HG03039 (cell line): ENCODE results near the gene DNAJC11.
"Not testable (repeated sequence)": the region's sequence is repeated elsewhere in the genome, so short reads cannot be mapped to it uniquely, and the experiment has no call there.

Source experiments
- ATAC-seq: cut with Tn5 transposase; IDR thresholded peaks from one replicate; pipeline ENCODE4 v1.9.1; 2021; ENCODE audit warnings: mild to moderate bottlenecking, moderate library complexity; ENCODE audit not compliant: unreplicated experiment

Gene DNAJC11

DNA sequence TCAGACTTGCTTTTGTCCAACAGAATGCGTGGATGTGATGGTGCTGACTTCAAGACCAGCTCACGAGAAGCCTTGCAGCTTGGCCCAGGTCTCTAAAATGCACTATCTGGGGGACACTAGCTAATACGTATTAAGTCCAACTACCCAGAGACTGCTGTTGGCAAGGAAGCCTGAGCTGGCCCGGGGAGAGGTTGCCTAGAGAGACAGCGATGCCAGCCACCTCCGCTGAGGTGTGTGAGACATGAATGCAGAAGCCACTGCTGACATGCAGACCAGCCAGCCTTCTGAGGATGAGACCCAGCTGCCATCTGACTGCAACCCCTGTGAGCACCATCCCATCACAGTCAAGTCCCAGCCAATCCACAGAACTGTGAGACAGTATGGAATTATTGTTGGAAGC is 44.5 kb downstream of the DNAJC11 start:
- ATAC-seq = no peak

DNA sequence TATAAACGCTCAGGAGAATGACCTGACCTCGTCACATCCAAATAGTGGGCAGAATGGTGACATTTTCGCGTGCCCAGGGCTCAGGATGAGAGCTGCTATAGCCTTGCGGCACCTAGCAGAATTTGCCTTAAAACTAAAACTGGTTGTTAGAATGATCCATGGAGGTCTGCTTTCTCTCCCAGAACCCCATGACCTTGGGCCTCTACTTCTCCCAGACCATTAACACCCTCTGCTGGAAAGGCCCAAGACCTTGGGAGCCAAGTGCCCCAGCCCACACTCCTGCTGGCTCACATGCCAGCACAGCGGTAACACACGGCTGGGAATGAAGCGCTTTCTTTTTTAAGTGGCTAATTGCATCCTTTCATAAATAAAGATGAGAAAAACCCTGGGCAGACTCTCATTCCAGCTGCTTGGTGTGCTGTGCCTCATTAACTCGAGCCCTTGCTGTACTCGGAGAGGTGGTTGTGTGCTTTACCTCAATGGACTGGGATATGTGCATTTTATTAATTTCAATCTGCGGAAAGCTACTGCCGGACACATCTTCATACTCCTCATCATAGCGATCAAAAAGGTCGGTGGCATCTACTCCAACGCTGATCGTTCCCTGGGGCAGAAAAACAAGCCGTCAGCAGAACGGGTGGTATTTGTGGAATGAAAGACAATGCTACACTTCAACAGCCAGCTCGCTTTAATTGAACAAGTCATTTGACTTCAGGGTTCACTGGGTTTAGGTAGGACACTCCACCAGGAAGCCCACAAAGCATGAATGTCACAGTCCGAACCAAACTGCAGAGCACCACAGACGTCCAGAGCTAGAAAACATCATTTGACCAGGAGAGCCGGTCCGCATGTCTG is 48.0 kb downstream of the DNAJC11 start:
- ATAC-seq = no peak

DNA sequence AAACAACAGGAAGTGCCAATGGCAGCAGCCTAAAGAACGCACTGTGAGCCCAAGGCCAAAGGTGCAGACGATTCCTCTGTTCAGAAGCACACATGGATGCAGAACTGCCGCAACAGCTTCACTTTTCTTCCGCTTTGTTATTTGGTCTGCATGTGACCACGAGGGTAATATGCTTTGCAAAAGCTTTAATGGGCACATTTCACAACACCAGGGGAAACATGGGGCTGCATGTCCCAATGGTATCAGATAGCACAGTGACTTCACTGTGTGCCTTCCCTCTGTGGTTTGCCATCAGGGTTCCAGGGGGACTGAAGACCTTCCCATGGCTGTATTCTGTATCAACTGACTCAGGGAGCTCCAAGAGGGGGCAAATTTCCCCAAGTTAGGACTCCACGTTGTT is 48.6 kb downstream of the DNAJC11 start:
- ATAC-seq = no peak

DNA sequence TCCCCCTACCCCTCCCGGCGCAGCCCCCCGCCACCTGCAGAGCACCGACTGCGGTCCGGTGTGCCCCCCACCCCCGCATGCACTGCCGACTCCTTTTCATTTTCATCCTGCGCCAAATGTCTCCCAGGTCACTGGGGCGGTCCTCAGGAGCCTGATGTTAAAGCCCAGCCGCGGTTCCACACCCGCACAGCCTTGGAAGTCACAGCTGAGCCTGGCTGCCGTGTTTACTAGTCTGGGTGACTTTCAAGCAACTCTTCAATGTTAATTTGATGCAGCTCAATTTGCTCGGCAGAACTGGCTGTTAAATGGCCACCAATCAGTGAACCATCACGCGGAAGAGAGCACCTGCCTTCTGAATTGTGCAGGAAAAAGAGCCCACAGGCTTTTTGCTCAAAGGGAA is 49.7 kb downstream of the DNAJC11 start:
- no peak for ATAC-seq

DNA sequence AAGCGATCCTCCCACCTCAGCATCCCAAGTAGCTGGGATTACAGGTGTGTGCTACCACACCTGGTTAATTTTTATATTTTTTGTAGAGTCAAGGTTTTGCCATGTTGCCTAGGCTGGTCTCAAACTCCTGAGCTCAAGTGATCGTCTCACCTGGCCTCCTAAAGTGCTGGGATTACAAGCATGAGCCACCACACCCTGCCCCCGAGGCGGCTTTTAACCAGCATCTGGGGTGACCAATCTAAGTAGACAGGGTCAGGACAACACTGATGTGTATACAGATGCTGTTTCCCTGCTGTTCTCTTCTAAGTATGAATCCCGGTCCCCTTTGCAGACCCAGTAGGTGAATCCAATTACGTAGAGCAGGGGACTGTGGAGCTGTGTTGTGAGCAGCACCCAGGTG is 53.1 kb downstream of the DNAJC11 start:
- ATAC-seq = no peak

DNA sequence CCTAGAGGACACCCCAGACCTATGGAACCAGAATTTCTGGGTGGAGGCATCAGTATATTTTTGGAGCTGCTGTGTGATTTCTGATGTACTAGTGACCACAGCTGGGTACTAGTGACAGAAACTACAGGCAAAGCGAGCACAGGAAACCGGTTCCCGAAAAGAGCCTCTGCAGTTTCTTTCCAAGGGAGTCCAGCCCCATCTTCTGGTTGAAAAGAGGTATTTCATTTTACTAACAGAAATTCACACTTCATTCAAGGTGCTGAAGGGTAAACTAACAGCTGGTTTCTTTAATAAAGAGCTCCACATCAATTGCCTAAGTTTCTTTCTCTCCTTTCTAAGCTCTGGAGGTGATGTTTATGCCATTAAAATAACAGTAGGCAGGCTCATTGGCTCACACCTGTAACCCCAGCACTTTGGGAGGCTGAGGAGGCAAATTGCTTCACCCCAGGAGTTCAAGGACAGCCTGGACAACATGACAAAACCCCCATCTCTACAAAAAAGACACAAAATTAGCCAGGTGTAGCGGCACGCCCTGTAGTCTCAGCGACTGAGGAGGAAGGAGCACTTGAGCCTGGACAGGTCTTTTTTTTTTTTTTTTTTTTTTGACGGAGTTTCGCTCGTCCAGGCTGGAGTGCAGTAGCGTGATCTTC is 55.0 kb downstream of the DNAJC11 start:
- no peak for ATAC-seq

DNA sequence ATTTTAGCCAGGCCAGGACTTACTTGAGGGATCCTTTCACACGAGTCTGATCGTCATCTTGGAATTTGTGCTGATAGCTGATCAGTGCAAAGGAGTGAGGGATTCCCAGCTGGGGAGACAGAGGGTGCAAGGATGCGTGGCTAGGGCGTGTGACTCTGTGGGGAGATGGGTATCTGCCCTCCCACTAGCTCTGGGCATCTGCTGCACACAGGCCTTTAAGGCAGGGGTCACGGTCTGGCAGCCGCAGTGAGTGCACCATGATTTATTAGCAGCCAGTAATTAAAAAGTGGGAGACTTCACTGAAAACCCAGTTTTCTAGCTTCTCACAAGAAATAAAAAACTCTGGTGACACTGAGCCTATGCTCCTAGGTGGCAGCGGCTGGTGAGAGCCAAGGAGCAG is 56.6 kb downstream of the DNAJC11 start:
- ATAC-seq = no peak

DNA sequence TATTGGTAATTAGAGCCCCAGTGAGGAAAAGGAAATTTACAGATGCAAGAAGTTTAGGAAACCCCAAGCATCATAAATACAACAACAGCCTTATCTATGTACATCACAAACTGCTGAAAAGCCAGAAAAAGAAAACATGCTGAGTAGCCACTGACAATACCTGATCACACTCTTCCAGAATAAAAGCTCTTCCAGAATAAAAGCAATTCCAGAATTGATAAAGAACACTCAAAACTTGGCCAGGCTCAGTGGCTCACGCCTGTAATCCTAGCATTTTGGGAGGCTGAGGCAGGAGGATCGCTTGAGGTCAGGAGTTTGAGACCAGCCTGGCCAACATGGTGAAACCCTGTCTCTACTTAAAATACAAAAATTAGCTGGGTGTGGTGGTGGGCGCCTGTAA is 60.7 kb downstream of the DNAJC11 start:
- not testable (repeated sequence) for ATAC-seq

DNA sequence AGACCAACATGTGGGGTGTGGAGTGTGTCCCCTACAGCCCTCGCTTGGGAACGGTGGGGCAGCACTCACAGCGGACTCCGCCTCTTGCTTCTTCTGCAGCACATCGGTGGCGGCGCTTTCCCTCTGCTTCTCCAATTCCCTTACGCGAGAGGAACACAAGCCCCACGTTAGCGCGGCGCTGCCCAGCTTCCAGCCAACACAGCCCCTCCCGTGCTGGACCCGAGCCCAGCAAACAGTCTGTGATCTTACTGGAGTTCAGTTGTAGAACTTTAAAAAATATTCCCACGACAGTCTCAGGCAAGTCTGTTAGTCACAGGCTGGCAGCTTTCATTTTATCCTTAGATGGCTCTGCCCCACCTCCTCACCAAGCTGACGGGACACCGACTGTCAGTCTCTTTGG is 63.4 kb downstream of the DNAJC11 start:
- ATAC-seq = no peak

DNA sequence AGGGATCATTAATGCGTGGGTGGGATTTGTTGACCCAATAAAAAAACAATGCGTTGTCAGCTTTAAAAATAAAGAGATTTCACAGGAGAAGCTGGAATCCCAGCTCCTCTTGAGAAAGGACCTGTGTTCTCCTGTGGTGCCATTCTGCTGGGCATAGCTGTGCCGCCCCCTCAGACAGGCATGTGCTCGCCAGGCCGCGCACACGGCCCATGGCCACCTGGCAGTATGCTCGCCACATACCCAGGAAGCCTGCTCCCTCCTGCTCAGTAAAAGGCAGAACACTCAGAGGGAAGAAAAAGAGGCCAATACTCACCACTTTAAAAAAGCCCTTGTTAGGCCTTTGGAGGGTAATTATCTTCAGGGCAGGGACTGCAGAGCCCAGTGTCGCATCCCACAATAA is 63.8 kb downstream of the DNAJC11 start:
- ATAC-seq = no peak

DNA sequence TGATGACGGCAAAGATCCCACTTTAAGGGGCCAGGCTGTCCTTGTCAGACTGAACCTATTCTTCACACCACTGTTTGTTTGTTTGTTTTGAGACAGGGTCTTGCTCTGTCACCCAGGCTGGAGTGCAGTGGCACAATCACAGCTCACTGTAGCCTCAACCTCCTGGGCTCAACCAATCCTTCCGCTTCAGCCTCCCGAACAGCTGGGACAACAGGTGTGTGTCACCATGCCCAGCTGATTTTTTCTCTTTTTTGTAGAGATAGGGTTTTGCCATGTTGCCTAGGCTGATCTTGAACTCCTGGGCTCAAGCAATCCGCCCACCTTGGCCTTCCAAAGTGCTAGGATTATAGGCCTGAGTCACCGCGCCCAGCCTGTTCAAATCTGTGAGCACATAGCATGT is 64.8 kb downstream of the DNAJC11 start:
- not testable (repeated sequence) for ATAC-seq

DNA sequence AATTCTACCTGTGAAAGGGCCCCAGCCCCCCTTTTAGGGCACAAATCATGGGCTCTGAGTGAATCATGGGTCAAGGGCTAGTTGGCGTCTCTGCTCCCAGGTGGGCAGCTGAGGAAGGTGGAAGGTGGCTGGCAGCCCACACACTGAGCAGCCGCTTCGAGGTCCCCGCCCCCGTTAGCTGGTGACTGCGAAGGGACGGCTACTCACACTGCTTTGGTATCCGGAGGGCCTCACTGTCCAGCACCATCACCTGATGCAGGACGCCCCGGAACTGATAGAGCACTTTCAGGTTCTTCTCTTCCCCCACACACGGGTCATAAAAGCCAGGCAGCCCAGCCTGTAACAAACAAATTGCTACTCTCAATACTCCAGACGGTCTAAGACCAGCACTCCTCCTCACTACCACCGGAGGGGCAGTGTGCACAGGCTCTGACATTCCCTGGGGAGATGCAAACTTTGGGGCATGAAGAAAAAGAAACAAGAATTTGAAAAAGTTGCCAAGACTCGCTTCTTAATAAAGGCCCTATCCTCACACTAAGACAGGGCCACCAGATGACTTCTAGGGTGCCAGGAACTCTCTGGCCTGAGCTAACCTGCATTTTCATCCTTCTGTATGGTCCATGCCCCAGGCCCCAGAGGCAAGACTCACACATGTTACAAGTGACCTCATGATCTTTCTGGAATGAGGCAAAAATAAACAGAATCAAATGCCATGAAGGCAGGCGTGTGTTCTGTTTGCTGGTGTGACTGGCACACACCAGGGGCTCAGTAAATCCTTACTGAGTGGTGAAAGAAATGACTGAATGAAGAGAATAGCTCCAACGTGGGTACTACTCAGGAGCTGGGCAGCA is 65.5 kb downstream of the DNAJC11 start:
- no peak for ATAC-seq

DNA sequence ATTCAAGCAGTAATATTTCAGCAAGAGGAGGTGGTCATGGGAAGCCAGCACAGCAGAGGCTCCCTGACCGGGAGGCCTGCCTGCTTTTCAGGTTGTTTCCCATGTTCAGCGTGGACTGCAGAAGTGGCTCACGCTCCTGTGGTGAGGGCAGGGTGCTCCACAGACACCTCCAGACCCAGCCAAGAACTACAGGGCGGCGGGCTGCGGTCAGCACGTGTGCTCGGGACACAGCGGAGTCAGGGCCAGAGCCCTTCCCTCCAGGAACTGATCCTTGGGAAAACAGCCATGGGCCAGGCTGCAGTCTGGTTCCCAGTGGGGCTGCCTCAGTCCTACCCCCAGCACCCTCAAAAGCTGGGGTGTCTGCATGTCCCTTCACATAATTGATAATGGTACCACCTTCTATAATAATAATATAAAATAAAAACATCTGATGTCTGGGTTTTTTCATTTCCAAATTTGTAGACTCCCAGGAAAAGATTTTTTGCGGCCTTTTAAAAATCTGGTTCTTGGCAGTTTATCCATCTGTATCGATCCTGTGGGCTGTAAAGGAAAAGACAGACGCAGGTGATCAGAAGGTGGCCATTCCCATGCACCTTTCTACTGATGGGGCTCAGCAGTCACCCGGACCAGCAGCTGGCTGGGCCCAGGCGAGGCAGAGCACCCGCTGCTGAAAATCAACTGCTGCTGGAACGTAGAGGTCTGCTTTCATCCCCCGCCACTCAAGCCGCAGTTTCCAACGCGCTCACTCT is 66.3 kb downstream of the DNAJC11 start:
- ATAC-seq = no peak

DNA sequence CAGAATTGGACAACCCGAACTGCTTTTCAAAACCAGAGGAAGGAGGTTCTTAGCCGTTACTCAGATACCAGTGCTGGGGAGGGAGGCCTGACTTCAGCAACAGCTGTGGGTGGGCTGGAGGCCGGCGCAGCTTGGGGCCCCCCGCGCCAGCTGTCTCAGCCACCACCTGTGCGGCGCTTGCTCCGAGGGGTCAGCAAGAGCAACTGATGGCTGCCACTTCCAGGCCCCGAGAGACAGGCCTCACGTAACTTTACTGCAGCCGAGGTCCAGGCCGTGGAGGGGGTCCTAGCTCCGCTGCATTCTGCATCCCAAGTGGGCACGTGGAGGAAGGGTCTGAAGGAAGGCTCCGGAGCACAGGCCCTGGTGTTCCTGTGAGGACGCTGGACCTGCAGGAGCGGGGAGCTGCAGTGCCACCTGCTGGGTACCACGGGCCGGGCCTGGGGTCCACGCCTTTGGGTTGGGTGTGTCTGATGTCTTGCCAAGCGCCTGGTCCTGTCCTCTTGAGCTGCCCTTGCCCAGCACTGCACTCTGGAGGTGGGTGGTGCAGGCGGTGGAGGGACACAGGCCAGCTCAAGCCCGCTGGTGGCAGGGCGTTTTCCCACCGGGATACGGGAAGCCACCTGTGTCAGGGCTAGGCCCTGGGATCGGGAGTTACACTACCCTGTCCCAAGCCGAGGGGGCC is 67.1 kb downstream of the DNAJC11 start:
- no peak for ATAC-seq

DNA sequence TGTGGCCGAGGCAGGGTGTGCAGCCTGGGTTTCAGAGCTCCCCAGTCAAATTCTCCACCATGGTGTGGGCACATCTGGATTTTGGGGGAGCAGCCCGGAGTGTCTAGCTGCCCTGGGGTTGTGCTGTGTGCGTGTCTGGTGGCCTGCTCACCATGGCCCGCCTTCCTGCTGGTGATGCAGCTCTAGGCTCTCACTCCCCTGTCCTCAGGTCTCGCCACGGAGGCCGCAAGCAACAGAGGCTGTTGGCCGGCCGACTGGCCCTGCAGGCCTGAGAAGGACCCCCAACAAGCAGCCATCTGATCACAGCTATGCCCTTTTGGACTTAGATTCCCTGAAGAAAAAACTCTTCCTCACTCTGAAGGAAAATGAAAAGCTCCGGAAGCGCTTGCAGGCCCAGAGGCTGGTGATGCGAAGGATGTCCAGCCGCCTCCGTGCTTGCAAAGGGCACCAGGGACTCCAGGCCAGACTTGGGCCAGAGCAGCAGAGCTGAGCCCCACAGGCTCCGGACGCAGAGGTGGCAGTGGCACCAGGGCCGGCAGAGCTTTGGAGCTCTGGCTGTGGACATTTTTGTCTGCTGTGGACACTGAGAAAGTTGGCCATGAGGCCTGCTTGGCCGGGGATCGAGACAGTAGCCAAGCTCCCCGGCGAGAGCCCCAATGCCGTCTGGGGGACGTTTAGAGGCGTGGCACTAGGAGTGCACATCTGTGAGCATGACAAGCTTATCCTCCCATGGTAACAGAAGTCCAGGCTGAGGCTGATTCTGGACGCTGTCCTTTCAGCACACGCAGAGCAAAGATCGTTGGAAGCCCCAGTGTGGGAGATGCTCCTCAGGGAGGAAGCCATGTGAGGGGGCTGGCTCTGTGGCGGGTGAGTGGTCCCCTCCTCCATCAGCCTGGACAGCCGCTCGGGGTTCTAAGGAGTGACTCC is 68.8 kb downstream of the DNAJC11 start:
- ATAC-seq = no peak

DNA sequence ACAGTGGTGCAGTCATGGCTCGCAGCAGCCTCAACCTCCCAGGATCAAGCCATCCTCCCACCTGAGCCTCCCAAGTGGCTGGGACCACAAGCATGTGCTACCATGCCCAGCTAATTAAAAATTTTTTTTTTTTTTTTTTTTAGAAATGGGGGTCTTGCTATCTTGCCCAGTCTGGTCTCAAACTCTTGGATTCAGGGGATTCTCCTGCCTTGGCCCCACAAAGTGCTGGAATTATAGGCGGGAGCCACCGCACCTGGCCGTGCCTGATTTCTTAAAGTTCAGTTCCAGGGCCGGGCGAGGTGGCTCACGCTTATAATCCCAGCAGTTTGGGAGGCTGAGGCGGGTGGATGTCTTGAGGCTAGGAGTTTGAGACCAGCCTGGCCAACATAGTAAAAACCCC is 70.6 kb downstream of the DNAJC11 start:
- ATAC-seq = no peak

DNA sequence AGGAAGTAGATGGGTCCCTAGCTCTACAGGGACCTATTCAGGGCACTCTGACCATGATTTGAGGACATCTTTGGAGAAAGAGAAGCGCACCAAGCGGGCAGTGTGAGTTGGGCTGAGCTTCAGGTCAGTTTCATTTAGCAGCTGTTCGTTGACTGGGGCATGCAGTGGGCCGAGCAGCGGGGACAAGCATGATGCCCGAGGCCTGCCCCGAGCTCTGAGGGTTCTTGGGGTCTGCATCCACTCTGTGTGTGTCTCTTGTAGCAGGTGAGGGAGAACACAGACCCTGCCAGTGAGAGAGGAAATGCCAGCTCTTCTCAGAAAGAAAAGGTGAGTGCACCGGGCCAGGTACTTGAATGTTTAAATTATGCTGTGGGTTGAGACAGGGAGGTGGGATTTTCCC is 71.6 kb downstream of the DNAJC11 start:
- ATAC-seq = no peak

DNA sequence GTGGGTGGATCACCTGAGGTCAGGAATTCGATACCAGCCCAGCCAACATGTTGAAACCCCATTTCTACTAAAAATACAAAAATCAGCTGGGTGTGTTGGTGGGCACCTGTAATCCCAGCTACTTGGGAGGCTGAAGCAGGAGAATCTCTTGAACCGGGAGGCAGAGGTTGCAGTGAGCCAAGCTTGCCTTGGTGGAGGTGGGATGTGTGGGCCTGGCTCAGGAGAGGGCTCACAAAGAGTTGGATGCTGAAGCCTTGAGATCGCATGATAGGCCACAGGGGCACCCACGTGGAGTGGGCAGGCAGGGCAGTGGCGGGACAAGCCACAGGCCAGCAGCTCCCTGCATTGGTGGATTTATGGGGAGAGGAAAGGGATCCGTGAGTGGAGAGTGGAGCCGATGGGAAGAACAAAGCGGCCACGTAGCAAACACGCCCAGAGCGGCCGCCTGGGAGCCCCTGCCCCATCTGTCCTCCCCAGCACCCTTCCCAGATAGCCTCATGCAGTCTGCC is 72.6 kb downstream of the DNAJC11 start:
- ATAC-seq = no peak
